Measurements from ENCODE around the gene PCAT6.

Gene PCAT6

GRCh38 chr1:202854787-202855186, 44.0 kb downstream of the PCAT6 start:
- TF ChIP-seq CTCF (IDR thresholded peaks at IDR 0.05), result no peak

- no peak for TF ChIP-seq CTCF (IDR thresholded peaks at IDR 0.05)
Observed at GRCh38 chr1:202856014-202856413, 45.3 kb downstream of the PCAT6 start.

GRCh38 chr1:202857136-202857610, 46.4 kb downstream of the PCAT6 start:
- no peak for TF ChIP-seq CTCF (IDR thresholded peaks at IDR 0.05)

- no peak for TF ChIP-seq CTCF (IDR thresholded peaks at IDR 0.05)
Observed at GRCh38 chr1:202858331-202858730, 47.6 kb downstream of the PCAT6 start.

GRCh38 chr1:202858789-202859414, 48.1 kb downstream of the PCAT6 start:
- no peak for TF ChIP-seq CTCF (IDR thresholded peaks at IDR 0.05)

GRCh38 chr1:202860744-202861419, 50.1 kb downstream of the PCAT6 start:
- TF ChIP-seq CTCF (IDR thresholded peaks at IDR 0.05), result no peak
